Measurements from ENCODE around the gene SMG6. TPM values are rescaled to one million over a fixed set of nuclear protein-coding genes. Genes with fewer than 3 reads are reported as not detected.

SMG6 gene
- total RNA-seq, 1 donor from 2014 or later = 47.7 TPM

DNA sequence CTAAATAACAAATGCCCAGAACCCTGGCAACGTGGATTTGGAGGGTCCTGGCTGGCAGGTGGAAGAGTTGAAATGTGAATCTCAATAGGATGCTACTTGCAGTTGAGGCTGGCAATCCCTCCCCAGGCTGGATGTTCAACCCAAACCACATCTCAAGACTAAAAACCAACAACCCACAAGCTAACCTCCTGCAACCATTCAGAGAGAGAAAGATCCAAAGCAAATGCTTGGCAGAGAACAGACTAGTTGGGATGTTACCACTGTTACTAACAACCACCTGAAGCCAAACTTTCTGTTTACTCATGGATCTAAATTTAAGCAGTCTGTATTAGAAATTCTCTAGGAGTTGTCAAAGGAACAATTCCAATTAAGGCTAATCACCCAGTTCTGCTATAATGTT, 27.9 kb downstream of the SMG6 start:
- H3K27me3 Mint-ChIP-seq = no peaks in the 10 kb centered on the region
- H3K4me3 Mint-ChIP-seq (ENCODE audit: low read depth) = no peak overlapping the region
- no peak overlapping the region for H3K27ac Mint-ChIP-seq

GRCh38 chr17:2274414-2274813, 29.2 kb downstream of the SMG6 start:
- TF ChIP-seq, protein P1, sequence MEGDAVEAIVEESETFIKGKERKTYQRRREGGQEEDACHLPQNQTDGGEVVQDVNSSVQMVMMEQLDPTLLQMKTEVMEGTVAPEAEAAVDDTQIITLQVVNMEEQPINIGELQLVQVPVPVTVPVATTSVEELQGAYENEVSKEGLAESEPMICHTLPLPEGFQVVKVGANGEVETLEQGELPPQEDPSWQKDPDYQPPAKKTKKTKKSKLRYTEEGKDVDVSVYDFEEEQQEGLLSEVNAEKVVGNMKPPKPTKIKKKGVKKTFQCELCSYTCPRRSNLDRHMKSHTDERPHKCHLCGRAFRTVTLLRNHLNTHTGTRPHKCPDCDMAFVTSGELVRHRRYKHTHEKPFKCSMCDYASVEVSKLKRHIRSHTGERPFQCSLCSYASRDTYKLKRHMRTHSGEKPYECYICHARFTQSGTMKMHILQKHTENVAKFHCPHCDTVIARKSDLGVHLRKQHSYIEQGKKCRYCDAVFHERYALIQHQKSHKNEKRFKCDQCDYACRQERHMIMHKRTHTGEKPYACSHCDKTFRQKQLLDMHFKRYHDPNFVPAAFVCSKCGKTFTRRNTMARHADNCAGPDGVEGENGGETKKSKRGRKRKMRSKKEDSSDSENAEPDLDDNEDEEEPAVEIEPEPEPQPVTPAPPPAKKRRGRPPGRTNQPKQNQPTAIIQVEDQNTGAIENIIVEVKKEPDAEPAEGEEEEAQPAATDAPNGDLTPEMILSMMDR (IDR thresholded peaks at IDR 0.05; ENCODE audit: unreplicated experiment) = no peak
- no peak overlapping the region for H3K4me3 Mint-ChIP-seq (ENCODE audit: low read depth)
- DNase-seq (ENCODE audit: low spot score, unreplicated experiment) = no peak
- H3K27me3 Mint-ChIP-seq = no peaks in the 10 kb centered on the region
- no peaks in the 10 kb centered on the region for H3K9me3 Mint-ChIP-seq (ENCODE audit: low read depth)
- H3K27ac Mint-ChIP-seq = no peak overlapping the region
- no peaks in the 10 kb centered on the region for H3K4me1 Mint-ChIP-seq (ENCODE audit: low read depth)
- H3K36me3 Mint-ChIP-seq (ENCODE audit: insufficient read depth) = peaks cover 14% of the 10 kb centered on the region

More for the DNA sequence above, 27.9 kb downstream of the SMG6 start:
- peaks cover 17% of the 10 kb centered on the region for H3K36me3 Mint-ChIP-seq (ENCODE audit: insufficient read depth)
- TF ChIP-seq, protein P1 (IDR thresholded peaks at IDR 0.05; ENCODE audit: unreplicated experiment) = no peak
- no peaks in the 10 kb centered on the region for H3K9me3 Mint-ChIP-seq (ENCODE audit: low read depth)
- no peaks in the 10 kb centered on the region for H3K4me1 Mint-ChIP-seq (ENCODE audit: low read depth)
- DNase-seq (ENCODE audit: low spot score, unreplicated experiment) = no peak

DNA sequence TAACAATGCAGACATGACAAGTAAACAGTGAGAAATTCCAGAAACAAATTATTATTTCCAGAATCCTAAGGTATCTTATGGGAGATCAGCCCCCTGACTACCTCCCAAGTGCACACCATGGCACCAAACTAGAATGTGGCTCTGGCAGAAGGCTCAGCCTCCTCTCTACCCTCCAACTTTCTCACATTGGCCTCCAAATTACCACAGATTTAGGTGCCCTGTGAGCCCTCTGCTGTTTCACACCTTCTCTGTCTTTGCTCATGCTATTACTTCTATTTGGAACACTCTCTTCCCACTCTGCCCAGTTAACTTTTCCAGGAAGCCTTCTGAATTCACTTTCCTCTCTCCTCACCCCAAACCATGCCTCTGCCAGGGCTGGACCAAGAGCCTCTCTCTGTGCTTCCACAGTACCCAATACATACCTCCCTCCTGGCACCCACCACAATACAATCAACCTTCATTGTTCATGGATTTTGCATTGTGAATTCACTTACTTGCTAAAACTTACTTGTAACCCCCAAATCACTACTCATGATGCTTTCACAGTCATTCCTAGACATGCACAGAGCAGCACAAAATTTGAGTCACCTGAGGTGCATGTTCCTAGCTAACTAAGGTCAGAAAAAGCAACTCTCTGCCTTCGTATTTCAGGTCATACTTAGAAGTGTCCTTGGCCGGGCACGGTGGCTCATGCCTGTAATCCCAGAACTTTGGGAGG, 31.4 kb downstream of the SMG6 start:
- Mint-ChIP-seq H3K9me3 (ENCODE audit: low read depth) (no peaks in the 10 kb centered on the region), H3K36me3 (ENCODE audit: insufficient read depth) (peaks cover 13% of the 10 kb centered on the region), H3K27me3 (no peaks in the 10 kb centered on the region), H3K27ac (no peak overlapping the region), H3K4me3 (ENCODE audit: low read depth) (no peak overlapping the region), H3K4me1 (ENCODE audit: low read depth) (no peaks in the 10 kb centered on the region)
- DNase-seq (ENCODE audit: low spot score, unreplicated experiment) = no peak
- TF ChIP-seq, protein P1 (IDR thresholded peaks at IDR 0.05; ENCODE audit: unreplicated experiment) = no peak

DNA sequence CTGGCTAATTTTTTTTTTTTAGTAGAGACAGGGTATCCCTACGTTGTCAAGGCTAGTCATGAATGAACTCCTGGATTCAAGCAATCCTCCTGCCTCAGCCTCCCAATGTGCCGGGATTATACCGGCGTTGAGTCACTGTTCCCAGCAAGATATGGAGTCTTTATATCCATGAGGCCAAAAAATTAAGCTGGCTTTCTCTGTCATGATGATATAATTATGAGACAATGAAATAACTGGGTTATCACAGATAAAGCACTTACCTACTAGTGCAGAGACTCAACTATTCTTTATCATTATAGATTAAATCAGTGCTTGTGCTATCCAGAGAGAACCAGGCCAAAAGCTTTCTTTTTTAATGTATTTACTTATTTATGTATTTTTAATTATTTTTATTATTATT, 36.2 kb downstream of the SMG6 start:
- Mint-ChIP-seq H3K27ac (no peak overlapping the region), H3K4me1 (ENCODE audit: low read depth) (no peaks in the 10 kb centered on the region), H3K36me3 (ENCODE audit: insufficient read depth) (peaks cover 11% of the 10 kb centered on the region), H3K9me3 (ENCODE audit: low read depth) (no peaks in the 10 kb centered on the region), H3K27me3 (no peaks in the 10 kb centered on the region), H3K4me3 (ENCODE audit: low read depth) (no peak overlapping the region)
- no peak for DNase-seq (ENCODE audit: low spot score, unreplicated experiment)
- TF ChIP-seq, protein P1 (IDR thresholded peaks at IDR 0.05; ENCODE audit: unreplicated experiment) = no peak

DNA sequence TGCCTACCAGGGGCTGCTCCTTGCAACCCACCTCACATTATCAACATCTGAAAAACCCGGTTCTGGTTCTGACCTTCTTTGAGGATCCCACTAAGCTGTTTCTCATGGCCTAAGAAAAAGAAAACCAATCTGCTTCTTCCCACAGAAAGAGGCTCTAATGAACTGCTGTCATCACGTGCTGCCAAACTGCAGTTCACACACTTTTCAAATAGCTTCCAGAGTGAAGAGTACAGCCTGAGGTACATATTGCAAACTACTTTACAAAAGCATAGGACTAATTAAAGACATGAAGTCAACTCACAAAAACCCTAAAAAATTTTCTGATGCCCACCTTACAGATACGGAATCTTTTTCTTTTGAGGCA, 36.7 kb downstream of the SMG6 start:
- TF ChIP-seq, protein P1 (IDR thresholded peaks at IDR 0.05; ENCODE audit: unreplicated experiment) = no peak
- Mint-ChIP-seq H3K36me3 (ENCODE audit: insufficient read depth) (peaks cover 9% of the 10 kb centered on the region), H3K4me3 (ENCODE audit: low read depth) (no peak overlapping the region), H3K4me1 (ENCODE audit: low read depth) (no peaks in the 10 kb centered on the region), H3K9me3 (ENCODE audit: low read depth) (no peaks in the 10 kb centered on the region), H3K27ac (no peak overlapping the region), H3K27me3 (no peaks in the 10 kb centered on the region)
- no peak for DNase-seq (ENCODE audit: low spot score, unreplicated experiment)
